GM12875 (cell line): ENCODE measurements around the gene PTBP1.

Source experiments
- H3K4me3 ChIP-seq: one replicate; pipeline ENCODE4 v1.5.1; 2011; ENCODE audit warnings: low read depth, low read length, control low read depth
- CTCF ChIP-seq: IDR thresholded peaks from 2 replicates; pipeline ENCODE4 v1.5.1; 2011; ENCODE audit warnings: low read depth, mild to moderate bottlenecking, control low read depth, inconsistent platforms, low read length, moderate library complexity, borderline replicate concordance; ENCODE audit not compliant: insufficient read depth

Gene PTBP1

GRCh38 chr19:782878-783668 is 14.2 kb upstream of the PTBP1 start:
- H3K4me3 ChIP-seq: no peak overlapping the region
- no peak for TF ChIP-seq CTCF

- TF ChIP-seq CTCF: no peak
- H3K4me3 ChIP-seq: no peak overlapping the region
Observed at GRCh38 chr19:784541-784940, 12.7 kb upstream of the PTBP1 start.

- H3K4me3 ChIP-seq: no peak overlapping the region
- no peak for TF ChIP-seq CTCF
Observed at GRCh38 chr19:787536-787935, 9.7 kb upstream of the PTBP1 start.

- no peak for TF ChIP-seq CTCF
- H3K4me3 ChIP-seq: no peak overlapping the region
Observed at GRCh38 chr19:788686-788982, 8.6 kb upstream of the PTBP1 start.

GRCh38 chr19:788983-789700 is 8.1 kb upstream of the PTBP1 start:
- no peak for TF ChIP-seq CTCF
- H3K4me3 ChIP-seq: no peak overlapping the region

GRCh38 chr19:789701-790060 is 7.6 kb upstream of the PTBP1 start:
- no peak overlapping the region for H3K4me3 ChIP-seq
- no peak for TF ChIP-seq CTCF

GRCh38 chr19:791007-791566 is 6.2 kb upstream of the PTBP1 start:
- no peak overlapping the region for H3K4me3 ChIP-seq
- no peak for TF ChIP-seq CTCF
